Measurements from ENCODE around the gene FAM120C. TPM values are rescaled to one million over a fixed set of nuclear protein-coding genes. Genes with fewer than 3 reads are reported as not detected.

The FAM120C gene
- 7.5 TPM for total RNA-seq

- peak; percentile 39 for DNase-seq
These were observed at the start of gene FAM120C for GRCh38 chrX:54182864-54183613. Gene FAM120C, minus strand, starts transcription at chrX:54183254. Its CDS starts 56 bp downstream, at chrX:54183198.

- DNase-seq, result no peak
These were observed 47.5 kb upstream of the FAM120C start for GRCh38 chrX:54230435-54231148.

- DNase-seq, result no peak
These were observed 40.5 kb upstream of the FAM120C start for GRCh38 chrX:54223581-54223980.

GRCh38 chrX:54213603-54214002 is 30.5 kb upstream of the FAM120C start:
- no peak for DNase-seq

GRCh38 chrX:54208531-54208930 is 25.5 kb upstream of the FAM120C start:
- DNase-seq, result no peak

GRCh38 chrX:54198262-54198661 is 15.2 kb upstream of the FAM120C start:
- no peak for DNase-seq

GRCh38 chrX:54194982-54195588 is 12.0 kb upstream of the FAM120C start:
- no peak for DNase-seq

GRCh38 chrX:54193085-54193821 is 10.2 kb upstream of the FAM120C start:
- DNase-seq, result no peak

- DNase-seq, result no peak
These were observed 1.4 kb upstream of the FAM120C start for GRCh38 chrX:54184474-54184873.

GRCh38 chrX:54182194-54182863 is 725 bp downstream of the FAM120C start:
- no peak for DNase-seq

- DNase-seq, result no peak
These were observed 1.7 kb downstream of the FAM120C start for GRCh38 chrX:54181202-54181953.

GRCh38 chrX:54180403-54180802 is 2.7 kb downstream of the FAM120C start:
- DNase-seq, result no peak

- DNase-seq, result peak; percentile 1
These were observed 4.7 kb downstream of the FAM120C start for GRCh38 chrX:54178100-54178940.

GRCh38 chrX:54177306-54177705 is 5.7 kb downstream of the FAM120C start:
- no peak for DNase-seq

- DNase-seq, result no peak
These were observed 9.3 kb downstream of the FAM120C start for GRCh38 chrX:54173791-54174190.

- no peak for DNase-seq
These were observed 10.6 kb downstream of the FAM120C start for GRCh38 chrX:54172455-54172854.

- DNase-seq, result peak; percentile 13
These were observed 11.4 kb downstream of the FAM120C start for GRCh38 chrX:54171527-54172250.

GRCh38 chrX:54171091-54171490 is 12.0 kb downstream of the FAM120C start:
- DNase-seq, result no peak

GRCh38 chrX:54166915-54167314 is 16.1 kb downstream of the FAM120C start:
- DNase-seq, result no peak

- no peak for DNase-seq
These were observed 25.5 kb downstream of the FAM120C start for GRCh38 chrX:54157561-54157960.

All from skin of body (tissue), 2 donors.